AG04450 (cell line): ENCODE results near the gene PLXND1. TPM values are rescaled to one million over a fixed set of nuclear protein-coding genes. Genes with fewer than 3 reads are reported as not detected.

Experiments
- polyA plus RNA-seq: library from polyadenylated mRNA; depleted of rRNA; stranded (reverse); fragments of >200 nt; gene quantifications from 2 replicates; pipeline ENCODE4 v1.2.3, GENCODE V29; 2011; rRNA removed
- small RNA-seq: library from RNA; depleted of rRNA; stranded (forward); fragments of <200 nt; gene quantifications from one replicate; pipeline ENCODE3, GENCODE V24; 2012; ENCODE audit warnings: low read depth; ENCODE audit not compliant: insufficient read length

The PLXND1 gene
- polyA plus RNA-seq, 1 experiment = 37.1 TPM

Small RNA genes within 50 kb of the gene (small RNA-seq; reads per million reads assigned to genes)
- gene RN7SL752P = not detected

Other genes starting within 250 kb of the PLXND1 start
- gene EFCAB12, start 178.0 kb downstream of the PLXND1 start, polyA plus RNA-seq = 0.07 and 0.19 TPM in 2 replicates
- gene MBD4, start 166.7 kb downstream of the PLXND1 start, polyA plus RNA-seq = 26.2 and 35.6 TPM in 2 replicates
- gene IFT122, start 166.5 kb downstream of the PLXND1 start, polyA plus RNA-seq = 14.0 and 14.3 TPM in 2 replicates
- not detected in 2 replicates for gene RHO, start 78.0 kb downstream of the PLXND1 start, polyA plus RNA-seq
- not detected in 2 replicates for gene H1-8, start 63.5 kb downstream of the PLXND1 start, polyA plus RNA-seq